H9 (cell line): ENCODE measurements around the gene WDHD1. TPM values are rescaled to one million over a fixed set of nuclear protein-coding genes. Genes with fewer than 3 reads are reported as not detected.

Experiments used
- DNase-seq: peaks from one replicate; pipeline ENCODE4 v3.0.0-alpha.2; 2017
- H2AFZ ChIP-seq: one replicate; pipeline ENCODE4 v1.6.1; 2013; ENCODE audit warnings: mild to moderate bottlenecking, low read length, control low read depth, moderate library complexity
- H2AK5ac ChIP-seq: 2 replicates; pipeline ENCODE4 v1.6.1; 2013; ENCODE audit warnings: low read length, control low read depth, mixed read lengths; ENCODE audit not compliant: insufficient read length
- H2BK120ac ChIP-seq: one replicate; pipeline ENCODE4 v1.6.1; 2013; ENCODE audit warnings: low read depth, mild to moderate bottlenecking, low read length, control low read depth, inconsistent platforms; ENCODE audit not compliant: poor library complexity, severe bottlenecking
- H2BK12ac ChIP-seq: 2 replicates; pipeline ENCODE4 v1.6.1; 2013; ENCODE audit warnings: low read length, control low read depth, mixed read lengths, low read depth; ENCODE audit not compliant: insufficient read length
- H2BK15ac ChIP-seq: 2 replicates; pipeline ENCODE4 v1.6.1; 2013; ENCODE audit warnings: low read depth, low read length, control low read depth
- H2BK20ac ChIP-seq: one replicate; pipeline ENCODE4 v1.6.1; 2013; ENCODE audit warnings: low read depth, mild to moderate bottlenecking, low read length, control low read depth, inconsistent platforms; ENCODE audit not compliant: poor library complexity, severe bottlenecking
- H2BK5ac ChIP-seq: 2 replicates; pipeline ENCODE4 v1.6.1; 2013; ENCODE audit warnings: low read length, control low read depth, mixed read lengths; ENCODE audit not compliant: insufficient read length
- H3K14ac ChIP-seq: 2 replicates; pipeline ENCODE4 v1.6.1; 2013; ENCODE audit warnings: low read length, control low read depth; ENCODE audit not compliant: insufficient read depth
- H3K18ac ChIP-seq: 2 replicates; pipeline ENCODE4 v1.6.1; 2013; ENCODE audit warnings: low read depth, mild to moderate bottlenecking, mixed read lengths, low read length, control low read depth; ENCODE audit not compliant: insufficient read length
- H3K23ac ChIP-seq: 2 replicates; pipeline ENCODE4 v1.6.1; 2013; ENCODE audit warnings: low read length, control low read depth, mixed read lengths, low read depth; ENCODE audit not compliant: insufficient read length
- H3K23me2 ChIP-seq: 2 replicates; pipeline ENCODE4 v1.6.1; 2013; ENCODE audit warnings: low read depth, mild to moderate bottlenecking, mixed read lengths, low read length, control low read depth; ENCODE audit not compliant: insufficient read length, poor library complexity, severe bottlenecking
- H3K27ac ChIP-seq: 2 replicates; pipeline ENCODE4 v1.5.1; 2013; ENCODE audit warnings: low read length, control low read depth, mixed read lengths, low read depth; ENCODE audit not compliant: insufficient read length
- H3K27me3 ChIP-seq: 2 replicates; pipeline ENCODE4 v1.6.1; 2013; ENCODE audit warnings: low read length, control low read depth, inconsistent platforms; ENCODE audit not compliant: insufficient read depth
- H3K4ac ChIP-seq: 2 replicates; pipeline ENCODE4 v1.6.1; 2013; ENCODE audit warnings: low read depth, mild to moderate bottlenecking, control low read depth, inconsistent platforms, low read length, moderate library complexity
- H3K4me1 ChIP-seq: 2 replicates; pipeline ENCODE4 v1.6.1; 2013; ENCODE audit warnings: low read length, control low read depth, inconsistent platforms; ENCODE audit not compliant: insufficient read depth
- H3K4me2 ChIP-seq: 2 replicates; pipeline ENCODE4 v1.6.1; 2013; ENCODE audit warnings: low read length, control low read depth, mixed read lengths; ENCODE audit not compliant: insufficient read length, insufficient read depth
- H3K56ac ChIP-seq: 2 replicates; pipeline ENCODE4 v1.6.1; 2013; ENCODE audit warnings: low read depth, mild to moderate bottlenecking, mixed read lengths, low read length, control low read depth; ENCODE audit not compliant: insufficient read length
- H3K79me1 ChIP-seq: 2 replicates; pipeline ENCODE4 v1.6.1; 2013; ENCODE audit warnings: low read depth, mild to moderate bottlenecking, moderate library complexity, low read length, control low read depth, inconsistent platforms; ENCODE audit not compliant: insufficient read depth, poor library complexity, severe bottlenecking
- H3K79me2 ChIP-seq: 2 replicates; pipeline ENCODE4 v1.6.1; 2013; ENCODE audit warnings: low read length, control low read depth, inconsistent platforms; ENCODE audit not compliant: insufficient read depth
- H3K9ac ChIP-seq: 2 replicates; pipeline ENCODE4 v1.6.1; 2013; ENCODE audit warnings: low read length, control low read depth, mixed read lengths; ENCODE audit not compliant: insufficient read length; ENCODE audit errors: extremely low read depth
- H3K9me3 ChIP-seq: one replicate; pipeline ENCODE4 v1.6.1; 2013; ENCODE audit warnings: low read depth, low read length, inconsistent platforms; ENCODE audit not compliant: control insufficient read depth
- H3T11ph ChIP-seq: one replicate; pipeline ENCODE4 v1.6.1; 2013; ENCODE audit warnings: mild to moderate bottlenecking, low read length, control low read depth, inconsistent platforms
- H4K20me1 ChIP-seq: one replicate; pipeline ENCODE4 v1.6.1; 2013; ENCODE audit not compliant: control insufficient read depth, insufficient read length, insufficient read depth
- H4K5ac ChIP-seq: 2 replicates; pipeline ENCODE4 v1.6.1; 2013; ENCODE audit warnings: low read depth, mild to moderate bottlenecking, mixed read lengths, low read length, control low read depth; ENCODE audit not compliant: insufficient read length
- H4K8ac ChIP-seq: replicated peaks from 2 replicates; pipeline ENCODE4 v1.6.1; 2013; ENCODE audit warnings: low read length, control low read depth, mixed read lengths, low read depth; ENCODE audit not compliant: insufficient read length
- H4K91ac ChIP-seq: 2 replicates; pipeline ENCODE4 v1.6.1; 2013; ENCODE audit warnings: low read depth, mild to moderate bottlenecking, moderate library complexity, mixed read lengths, low read length, control low read depth; ENCODE audit not compliant: insufficient read length
- H3K27ac Mint-ChIP-seq, 3 experiments: 2 replicates in 2 of 3; 3 replicates in 1 of 3; pipeline ENCODE4 v1.8.0; 2020 to 2021; ENCODE audit warnings: mixed read lengths in 3 of 3, mild to moderate bottlenecking in 1 of 3, moderate library complexity in 1 of 3
- H3K27me3 Mint-ChIP-seq: 2 replicates; pipeline ENCODE4 v1.8.0; 2021; ENCODE audit warnings: low read depth, mild to moderate bottlenecking, moderate library complexity, mixed read lengths
- H3K36me3 Mint-ChIP-seq, 3 experiments: 2 replicates in 2 of 3; 3 replicates in 1 of 3; pipeline ENCODE4 v1.8.0; 2020 to 2021; ENCODE audit warnings: low read depth in 3 of 3, mixed read lengths in 3 of 3; ENCODE audit not compliant: insufficient read depth in 1 of 3
- H3K4me1 Mint-ChIP-seq, 2 experiments: 2 replicates each; pipeline ENCODE4 v1.8.0; 2020; ENCODE audit warnings: mixed read lengths in 2 of 2
- H3K4me3 Mint-ChIP-seq, 2 experiments: 2 replicates in 1 of 2; 3 replicates in 1 of 2; pipeline ENCODE4 v1.8.0; 2020 to 2021; ENCODE audit warnings: mild to moderate bottlenecking in 2 of 2, mixed read lengths in 2 of 2, moderate library complexity in 1 of 2
- H3K9me3 Mint-ChIP-seq, 2 experiments: 2 replicates in 1 of 2; 3 replicates in 1 of 2; pipeline ENCODE4 v1.8.0; 2020; ENCODE audit warnings: mild to moderate bottlenecking in 2 of 2, mixed read lengths in 2 of 2, moderate library complexity in 1 of 2
- WGBS: extraction: QIAGEN DNeasy Blood & Tissue Kit; methylation state at CpG from one replicate; pipeline ENCODE4 v1.1.7; 2013; ENCODE audit warnings: missing lambda C conversion rate, low lambda C conversion rate, mixed read lengths; ENCODE audit not compliant: insufficient read length; ENCODE audit errors: extremely low coverage; 5-methylcytosine and 5-hydroxymethylcytosine counted together
- total RNA-seq: library from RNA; stranded (reverse); gene quantifications from 2 replicates; pipeline ENCODE4 v1.2.1, GENCODE V29; 2021
- TF ChIP-seq, protein P1 (sequence below): fragments of 200-600 bp; sonication (generic); conservative IDR thresholded peaks from 3 replicates; pipeline ENCODE4 v1.8.0; 2021; ENCODE audit warnings: antibody characterized with exemption, mild to moderate bottlenecking

WDHD1 gene
- total RNA-seq, 1 experiment from 2014 or later = 93.7 TPM

DNA sequence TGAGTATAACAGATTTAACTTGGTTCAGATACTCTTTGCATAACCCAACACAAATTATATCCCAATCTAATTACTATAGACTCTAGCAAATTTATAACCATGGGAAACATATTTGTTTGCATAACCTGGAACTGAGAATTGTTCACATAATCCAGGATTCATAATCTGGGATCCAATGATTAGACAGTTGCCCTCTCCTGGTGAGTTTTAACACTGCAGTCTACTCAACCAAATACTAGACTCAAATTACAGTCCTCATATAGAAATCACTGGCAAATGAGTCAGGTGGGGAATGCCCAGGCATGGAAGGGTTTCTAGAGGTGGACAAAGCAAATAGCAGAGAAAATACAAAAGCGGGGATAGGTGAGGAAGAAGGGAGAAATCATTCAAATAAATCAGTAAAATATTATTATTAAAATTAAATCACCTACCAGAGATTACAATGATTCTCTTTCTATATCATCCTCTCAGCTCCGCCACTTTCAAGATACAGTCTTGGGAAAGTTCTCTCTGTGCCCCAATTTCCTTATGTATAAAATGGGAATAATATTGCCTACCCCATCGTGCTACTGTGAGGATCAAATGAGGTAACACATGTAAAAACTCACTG lies 133.6 kb downstream of the WDHD1 start:
- Histone ChIP-seq H3K9me3 (no peaks in the 10 kb centered on the region), H3K79me2 (no peaks in the 10 kb centered on the region), H3K18ac (no peak overlapping the region), H4K91ac (no peak overlapping the region), H3K23ac (no peak overlapping the region), H3K9ac (no peak overlapping the region), H2AFZ (no peak overlapping the region), H3T11ph (no peak overlapping the region), H2BK20ac (no peak overlapping the region), H4K5ac (no peak overlapping the region), H4K8ac (no peak overlapping the region), H3K27me3 (no peaks in the 10 kb centered on the region), H2BK12ac (no peak overlapping the region), H2BK120ac (no peak overlapping the region), H2AK5ac (no peak overlapping the region), H3K4me2 (no peak overlapping the region), H3K4me1 (no peaks in the 10 kb centered on the region), H3K79me1 (no peaks in the 10 kb centered on the region), H2BK15ac (no peak overlapping the region), H3K14ac (no peak overlapping the region), H3K27ac (no peak overlapping the region), H3K4ac (no peak overlapping the region), H4K20me1 (no peaks in the 10 kb centered on the region), H3K23me2 (no peaks in the 10 kb centered on the region), H2BK5ac (no peak overlapping the region), H3K56ac (no peak overlapping the region)
- WGBS = no CpG with 5 or more reads among the region's 3 CpGs
- TF ChIP-seq, protein P1, sequence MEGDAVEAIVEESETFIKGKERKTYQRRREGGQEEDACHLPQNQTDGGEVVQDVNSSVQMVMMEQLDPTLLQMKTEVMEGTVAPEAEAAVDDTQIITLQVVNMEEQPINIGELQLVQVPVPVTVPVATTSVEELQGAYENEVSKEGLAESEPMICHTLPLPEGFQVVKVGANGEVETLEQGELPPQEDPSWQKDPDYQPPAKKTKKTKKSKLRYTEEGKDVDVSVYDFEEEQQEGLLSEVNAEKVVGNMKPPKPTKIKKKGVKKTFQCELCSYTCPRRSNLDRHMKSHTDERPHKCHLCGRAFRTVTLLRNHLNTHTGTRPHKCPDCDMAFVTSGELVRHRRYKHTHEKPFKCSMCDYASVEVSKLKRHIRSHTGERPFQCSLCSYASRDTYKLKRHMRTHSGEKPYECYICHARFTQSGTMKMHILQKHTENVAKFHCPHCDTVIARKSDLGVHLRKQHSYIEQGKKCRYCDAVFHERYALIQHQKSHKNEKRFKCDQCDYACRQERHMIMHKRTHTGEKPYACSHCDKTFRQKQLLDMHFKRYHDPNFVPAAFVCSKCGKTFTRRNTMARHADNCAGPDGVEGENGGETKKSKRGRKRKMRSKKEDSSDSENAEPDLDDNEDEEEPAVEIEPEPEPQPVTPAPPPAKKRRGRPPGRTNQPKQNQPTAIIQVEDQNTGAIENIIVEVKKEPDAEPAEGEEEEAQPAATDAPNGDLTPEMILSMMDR = peak; percentile 81
- no peak overlapping the region for H3K4me3 Mint-ChIP-seq
- H3K4me1 Mint-ChIP-seq = peaks cover 7 to 11% of the 10 kb centered on the region in 2 experiments
- no peaks in the 10 kb centered on the region for H3K36me3 Mint-ChIP-seq
- H3K27ac Mint-ChIP-seq = no peak overlapping the region
- no peak for DNase-seq
- no peaks in the 10 kb centered on the region for H3K9me3 Mint-ChIP-seq
- H3K27me3 Mint-ChIP-seq = no peaks in the 10 kb centered on the region
